GM20000 (cell line): ENCODE results near the gene AKR1B1.

Experiments used
- DNase-seq: peaks from one replicate; pipeline ENCODE4 v3.0.0; 2012; ENCODE audit warnings: low spot score
- CTCF ChIP-seq: IDR thresholded peaks from 2 replicates; pipeline ENCODE4 v1.5.1; 2012; ENCODE audit warnings: mild to moderate bottlenecking, control low read depth; ENCODE audit errors: extremely low read depth, missing control alignments

Gene AKR1B1

GRCh38 chr7:134458806-134459698 is at the start of gene AKR1B1:
Gene AKR1B1, minus strand, starts transcription at chr7:134459100. Its CDS starts 38 bp downstream, at chr7:134459062.
- peak; percentile 96 for DNase-seq
- peak; percentile 51 for TF ChIP-seq CTCF

GRCh38 chr7:134505856-134506255 is 47.0 kb upstream of the AKR1B1 start:
- DNase-seq = no peak
- no peak for TF ChIP-seq CTCF

- TF ChIP-seq CTCF = no peak
- DNase-seq = no peak
These were observed 45.8 kb upstream of the AKR1B1 start for GRCh38 chr7:134504660-134505164.

- TF ChIP-seq CTCF = no peak
- DNase-seq = no peak
These were observed 43.8 kb upstream of the AKR1B1 start for GRCh38 chr7:134502463-134503371.

GRCh38 chr7:134500982-134501381 is 42.1 kb upstream of the AKR1B1 start:
- no peak for DNase-seq
- no peak for TF ChIP-seq CTCF

GRCh38 chr7:134500406-134500805 is 41.5 kb upstream of the AKR1B1 start:
- TF ChIP-seq CTCF = no peak
- DNase-seq = no peak
